ENCODE measurements around the gene RIOK1.
"Not testable (repeated sequence)": the region's sequence is repeated elsewhere in the genome, so short reads cannot be mapped to it uniquely, and the experiment has no call there.

The RIOK1 gene

DNA sequence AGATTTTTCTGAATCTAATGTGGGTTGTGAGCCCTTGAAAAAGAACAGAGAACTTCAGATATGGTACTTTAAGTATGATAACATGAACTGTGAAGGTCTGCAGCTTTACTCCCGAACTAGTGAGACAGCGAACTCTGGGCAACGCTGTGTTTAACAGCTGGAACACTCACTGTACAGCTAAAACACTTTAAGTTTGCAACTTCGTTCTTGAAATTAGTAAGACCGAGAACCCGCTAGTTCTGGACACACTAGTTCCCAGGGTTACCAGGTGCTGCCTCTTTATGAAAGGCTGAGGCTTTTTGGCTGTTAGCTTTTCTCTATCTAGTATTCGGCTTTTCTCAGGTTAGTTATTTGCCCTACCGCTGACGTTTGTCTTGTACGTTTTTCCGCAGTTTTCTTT is 52.9 kb downstream of the RIOK1 start:
- DNase-seq, result no peak

DNA sequence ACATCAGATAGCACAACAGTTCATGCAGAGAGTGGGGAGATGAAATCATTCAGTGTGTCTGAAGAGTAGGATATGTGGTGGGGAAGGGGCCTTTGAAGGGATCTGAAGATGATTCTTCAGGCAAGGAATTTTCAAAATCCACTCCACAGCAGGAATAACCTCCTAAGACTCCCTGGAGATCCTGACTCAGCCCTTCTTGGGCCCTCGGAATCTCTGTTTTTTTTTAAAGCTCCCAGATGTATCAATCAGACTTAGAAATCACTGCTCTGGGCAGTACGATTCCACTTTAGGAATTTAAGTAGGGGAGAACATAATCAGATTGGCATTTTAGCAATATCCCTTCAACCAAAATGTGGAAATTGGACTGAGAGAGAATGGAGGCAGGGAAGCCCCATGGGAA is 55.5 kb downstream of the RIOK1 start:
- DNase-seq, result no peak

DNA sequence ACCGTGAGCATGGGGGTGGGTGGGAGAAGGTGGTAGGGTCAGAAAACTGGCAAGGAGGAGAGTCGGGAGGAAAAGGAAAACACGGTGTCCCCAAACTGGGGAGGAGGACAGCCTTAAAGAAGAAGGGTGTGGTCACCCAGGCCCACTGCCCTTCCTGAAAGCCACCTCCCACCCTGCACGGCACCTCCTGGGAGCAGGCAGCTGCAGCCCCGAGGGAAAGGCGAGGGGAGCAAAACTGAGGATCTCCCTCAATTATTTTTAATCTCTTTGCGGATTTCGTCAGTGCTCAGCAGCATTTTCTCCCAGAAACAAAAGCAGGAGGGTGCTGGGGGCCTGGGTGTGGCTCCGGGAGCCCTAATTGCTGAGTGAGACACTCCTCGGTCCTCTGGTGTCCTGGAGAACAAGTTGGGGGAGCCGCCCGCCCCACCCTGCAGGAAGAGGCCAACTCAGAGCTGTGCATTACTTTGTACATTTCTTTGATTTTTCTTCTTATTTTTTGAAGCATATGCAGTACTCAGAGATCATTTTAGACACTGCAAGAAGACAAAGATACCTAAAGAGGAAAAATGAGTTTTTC is 56.4 kb downstream of the RIOK1 start:
- DNase-seq, result no peak

DNA sequence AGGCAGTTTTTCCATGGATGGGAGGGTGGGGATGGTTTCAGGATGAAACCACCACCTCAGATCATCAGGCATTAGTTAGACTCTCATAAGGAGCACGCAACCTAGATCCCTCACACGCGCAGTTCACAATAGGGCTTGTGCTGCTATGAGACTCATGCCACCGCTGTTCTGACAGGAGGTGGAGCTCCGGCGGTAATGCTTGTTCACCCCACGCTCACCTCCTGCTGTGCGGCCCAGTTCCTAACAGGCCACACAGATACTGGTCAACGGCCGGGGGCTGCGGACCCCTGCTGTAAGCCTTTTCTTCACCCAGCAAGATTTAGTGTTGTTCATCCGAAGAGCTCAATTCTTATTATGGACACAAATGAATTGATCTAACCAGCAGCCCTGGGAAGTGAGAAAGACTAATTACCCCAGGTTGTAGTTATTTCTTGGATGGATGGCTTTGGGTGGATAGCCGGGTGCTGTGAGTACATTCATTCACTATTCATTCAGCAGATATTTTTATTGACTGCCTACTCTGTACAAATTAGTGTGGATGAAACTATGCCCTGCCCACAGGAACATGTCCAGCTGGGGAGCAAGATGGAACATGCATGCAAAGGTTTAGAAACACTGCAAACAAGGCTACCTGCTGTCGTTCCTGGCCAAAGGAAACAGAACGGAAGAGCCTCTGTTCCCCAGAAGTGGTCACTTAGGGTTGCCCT is 57.2 kb downstream of the RIOK1 start:
- no peak for DNase-seq

DNA sequence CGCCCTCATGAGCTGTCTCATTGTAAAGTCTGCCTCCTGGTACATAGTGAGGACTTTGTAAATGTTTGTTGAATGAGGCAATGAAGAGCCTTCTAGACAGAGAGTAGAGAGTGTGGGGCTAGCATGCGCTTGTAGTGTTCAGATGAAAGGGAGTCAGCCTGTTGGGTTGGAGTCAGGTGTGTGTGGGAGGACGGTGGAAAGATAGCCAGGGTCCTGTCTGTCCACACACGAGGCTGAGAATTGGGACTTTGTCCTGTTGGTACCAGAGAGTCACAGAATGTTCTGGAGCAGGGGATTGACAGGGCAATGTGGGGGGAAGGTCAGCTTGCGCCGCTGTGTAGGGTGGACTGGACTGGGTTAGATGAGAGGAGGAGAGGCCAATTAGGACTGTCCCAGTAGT is 58.6 kb downstream of the RIOK1 start:
- no peak for DNase-seq

DNA sequence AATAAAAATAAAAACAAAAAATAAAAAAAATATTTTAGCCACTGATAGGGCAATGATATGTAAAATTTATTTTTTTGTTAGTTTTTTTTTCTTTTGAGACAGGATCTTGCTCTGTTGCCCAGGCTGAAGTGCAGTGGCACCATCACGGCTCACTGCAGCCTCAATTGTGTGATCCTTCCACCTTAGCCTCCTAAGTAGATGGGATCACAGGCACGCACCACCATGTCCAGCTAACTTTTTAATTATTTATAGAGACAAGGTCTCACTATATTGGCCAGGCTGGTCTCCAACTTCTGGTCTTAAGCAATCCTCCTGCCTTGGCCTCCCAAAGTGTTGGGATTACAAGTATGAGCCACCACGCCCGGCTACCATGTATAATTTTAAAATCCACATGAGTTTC is 59.4 kb downstream of the RIOK1 start:
- DNase-seq, result no peak

DNA sequence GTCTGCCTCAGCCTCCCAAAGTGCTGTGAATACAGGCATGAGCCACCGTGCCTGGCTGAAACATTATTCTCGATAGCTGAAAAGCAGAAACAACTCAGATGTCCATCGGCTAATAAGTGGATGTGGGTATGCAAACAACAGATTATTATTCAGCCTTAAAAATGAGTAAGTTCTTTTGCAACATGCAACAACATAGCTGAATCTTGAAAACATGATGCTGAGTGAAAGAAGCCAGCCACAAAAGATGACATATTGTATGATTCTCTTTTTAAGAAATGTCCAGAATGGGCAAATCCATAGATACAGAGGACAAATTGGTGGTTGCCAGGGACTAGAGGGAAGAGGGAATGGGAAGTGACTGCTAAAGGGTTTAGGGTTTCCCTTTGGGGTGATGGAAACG is 61.7 kb downstream of the RIOK1 start:
- no peak for DNase-seq

DNA sequence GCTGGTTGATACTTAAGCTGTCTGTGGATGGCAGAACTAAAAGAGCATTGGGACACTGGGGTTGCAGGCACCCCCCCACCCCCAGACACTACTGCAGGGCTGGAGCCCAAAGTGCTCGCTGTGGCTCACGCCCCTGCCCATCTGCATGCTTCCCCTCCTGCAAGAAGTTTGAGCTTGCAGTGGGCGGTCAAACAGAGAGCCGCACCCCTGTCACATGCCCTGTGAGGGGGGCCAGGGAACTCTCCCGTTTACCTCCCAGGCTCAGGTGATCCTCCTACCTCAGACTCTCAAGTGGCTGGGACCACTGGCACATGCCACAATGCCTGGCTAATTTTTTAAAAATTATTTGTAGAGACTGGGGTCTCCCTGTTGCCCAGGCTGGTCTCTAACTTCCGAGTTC is 63.3 kb downstream of the RIOK1 start:
- no peak for DNase-seq

DNA sequence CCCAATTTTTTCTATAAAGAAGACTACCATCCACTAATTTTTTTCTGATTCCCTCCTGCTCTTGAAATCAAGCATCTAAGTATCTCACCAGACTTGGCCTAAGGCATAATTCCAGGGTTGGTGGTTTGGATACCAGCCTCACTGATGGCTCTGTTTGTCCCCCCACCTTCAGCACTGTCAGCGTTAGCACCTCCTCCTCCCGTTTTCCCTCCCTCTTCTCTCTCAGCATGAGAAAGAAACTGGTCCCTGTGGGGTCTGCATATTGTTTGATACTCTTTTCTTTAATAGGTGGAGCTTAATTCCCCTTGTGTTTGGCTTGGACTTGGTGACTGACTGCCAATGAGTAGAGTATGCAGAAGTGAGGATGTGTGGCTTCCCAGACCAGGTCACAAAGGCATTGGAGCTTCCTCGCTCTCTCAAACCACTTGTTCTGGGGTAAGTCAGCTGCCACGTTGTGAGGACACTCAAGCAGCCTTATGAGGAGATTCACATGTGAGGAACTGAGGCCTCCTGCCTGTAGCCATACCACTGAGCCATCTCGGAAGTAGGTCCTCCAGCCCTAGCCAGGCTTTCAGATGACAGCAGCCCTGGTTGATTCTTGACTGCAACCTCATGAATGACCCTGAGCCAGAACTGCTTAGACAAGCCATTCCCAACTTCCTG is 65.2 kb downstream of the RIOK1 start:
- DNase-seq, result no peak

DNA sequence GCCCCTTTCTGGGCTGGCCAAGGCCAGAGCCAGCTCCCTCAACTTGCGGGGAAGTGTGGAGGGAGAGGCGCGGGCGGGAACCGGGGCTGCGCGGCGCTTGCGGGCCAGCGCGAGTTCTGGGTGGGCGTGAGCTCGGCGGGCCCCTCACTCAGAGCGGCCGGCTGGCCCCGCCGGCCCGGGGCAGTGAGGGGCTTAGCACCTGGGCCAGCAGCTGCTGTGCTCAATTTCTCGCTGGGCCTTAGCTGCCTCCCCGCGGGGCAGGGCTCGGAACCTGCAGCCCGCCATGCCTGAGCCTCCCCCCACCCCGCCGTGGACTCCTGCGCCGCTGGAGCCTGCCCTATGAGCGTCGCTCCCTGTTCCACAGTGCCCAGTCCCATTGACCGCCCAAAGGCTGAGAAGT is 66.7 kb downstream of the RIOK1 start:
- DNase-seq, result not testable (repeated sequence)

DNA sequence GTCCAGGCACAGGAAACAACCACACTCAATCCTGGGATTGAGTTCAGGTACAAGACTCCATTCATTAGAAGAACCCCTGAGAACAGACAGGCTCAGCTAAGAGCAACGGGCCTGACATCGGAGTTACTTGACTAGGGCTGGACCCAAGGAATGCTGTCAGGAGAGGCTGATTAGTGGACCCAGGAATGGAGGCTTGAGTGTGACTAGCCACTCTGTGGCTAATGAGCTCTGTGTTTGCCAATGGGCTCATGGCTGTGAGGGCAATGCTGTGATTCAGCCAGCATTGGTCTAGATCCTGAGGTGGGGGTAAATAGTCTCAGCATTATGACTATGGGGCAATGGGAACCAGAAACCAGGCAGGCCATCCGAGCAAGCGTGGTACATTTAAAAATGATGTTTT is 71.8 kb downstream of the RIOK1 start:
- DNase-seq, result no peak

DNA sequence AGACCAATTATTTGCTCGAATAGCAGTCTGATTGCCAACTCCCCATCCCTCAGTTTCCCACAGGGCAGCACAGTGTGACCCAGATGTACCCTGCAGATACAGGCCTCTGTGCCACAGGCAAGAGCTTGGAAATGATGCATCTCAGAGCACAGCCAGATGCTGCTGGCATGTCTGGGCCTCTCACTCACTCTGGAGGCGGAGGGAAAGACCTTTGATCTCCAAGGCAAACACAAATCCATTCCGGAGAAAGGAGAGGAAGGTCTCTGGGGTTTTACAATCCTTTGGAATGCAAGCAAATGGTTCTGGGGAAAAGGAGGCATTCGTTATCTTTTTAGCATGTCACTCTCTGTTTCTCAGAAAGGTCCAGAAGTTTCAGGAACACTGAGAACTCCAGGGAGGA is 74.2 kb downstream of the RIOK1 start:
- DNase-seq, result no peak

DNA sequence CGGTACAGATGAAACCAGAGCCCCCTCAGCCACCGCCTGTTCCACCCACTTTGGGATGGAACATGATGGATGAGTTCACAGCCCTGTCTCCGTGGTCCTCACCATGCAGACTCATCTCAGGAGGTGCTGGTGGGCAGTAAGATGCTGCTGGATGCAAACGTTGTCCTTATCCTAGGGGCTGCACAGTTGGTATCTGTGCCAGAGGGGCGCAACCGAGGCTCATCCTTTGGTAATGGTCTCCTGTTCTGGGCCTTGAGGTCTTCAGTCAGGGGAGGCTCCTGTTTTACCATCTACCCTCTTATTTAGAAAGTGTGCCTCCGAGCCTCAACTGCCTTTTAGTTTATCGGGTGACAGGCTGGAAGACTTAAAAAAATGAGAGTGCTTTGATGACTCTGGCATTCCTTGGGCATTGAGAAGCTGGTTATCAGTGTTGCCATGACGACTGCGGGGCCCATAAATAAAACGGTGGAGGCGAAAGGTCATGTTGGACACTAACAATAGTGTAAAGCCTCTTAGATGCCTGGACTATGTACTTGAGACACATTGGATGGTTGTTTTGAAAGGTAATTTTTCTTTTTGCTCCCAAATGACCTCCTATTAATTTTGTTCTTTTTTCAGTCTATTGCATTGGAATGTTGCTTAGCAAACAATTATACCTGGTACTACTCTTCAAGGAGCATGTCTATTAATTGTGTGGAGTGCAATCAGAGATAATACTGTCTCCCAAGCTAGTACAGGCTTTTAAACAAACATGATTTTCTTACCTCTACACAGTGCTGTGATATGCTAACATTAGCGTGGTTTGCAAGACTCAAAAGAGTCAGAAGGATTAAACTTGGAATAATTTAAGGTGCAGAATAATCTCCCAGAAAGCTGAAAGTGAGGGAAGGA is 77.6 kb downstream of the RIOK1 start:
- DNase-seq, result no peak

All from SHP77 treated with DMSO at 0.1 percent for 48 hours (cell line).